Heart right ventricle (tissue), 16 donors: Measurements from ENCODE around the gene DAB2IP. TPM values are rescaled to one million over a fixed set of nuclear protein-coding genes. Genes with fewer than 3 reads are reported as not detected.

Experiments
- ATAC-seq, 8 donors: fragments of 200-7000 bp; cut with Tn5 transposase; one replicate each; pipeline ENCODE4 v1.9.1; 2020; ENCODE audit warnings: mild to moderate bottlenecking in 8 of 8, moderate library complexity in 8 of 8, moderate number of reproducible peaks in 1 of 8
- DNase-seq, 2 donors: peaks; one replicate each; pipeline ENCODE4 v3.0.0-alpha.2; 2020
- H3K27ac ChIP-seq, 10 donors: fragments of 200-600 bp; sonication (generic) in 2 of 10; one replicate each; pipeline versions ENCODE4 v1.5.0 to v1.8.0; 2020 to 2022; ENCODE audit warnings: mild to moderate bottlenecking in 3 of 10
- H3K27me3 ChIP-seq, 7 donors: fragments of 200-600 bp; one replicate each; pipeline ENCODE4 v1.8.0; 2021 to 2022; ENCODE audit warnings: mild to moderate bottlenecking in 2 of 7
- H3K36me3 ChIP-seq, 9 donors: fragments of 200-600 bp; sonication (generic) in 1 of 9; one replicate each; pipeline versions ENCODE4 v1.5.0 to v1.8.0; 2020 to 2022; ENCODE audit warnings: mild to moderate bottlenecking in 2 of 9
- H3K4me1 ChIP-seq, 9 donors: fragments of 200-600 bp; sonication (generic) in 1 of 9; one replicate each; pipeline versions ENCODE4 v1.5.0 to v1.8.0; 2020 to 2022; ENCODE audit warnings: mild to moderate bottlenecking in 4 of 9
- H3K4me3 ChIP-seq, 10 donors: fragments of 200-600 bp; sonication (generic) in 2 of 10; one replicate each; pipeline versions ENCODE4 v1.5.0 to v1.8.0; 2020 to 2022; ENCODE audit warnings: mild to moderate bottlenecking in 7 of 10, moderate library complexity in 2 of 10
- H3K9me3 ChIP-seq, 11 donors: fragments of 200-600 bp in 10 of 11; sonication (generic) in 2 of 11; one replicate each; pipeline versions ENCODE4 v1.5.0 to v1.8.0; 2013 to 2022; ENCODE audit warnings: mild to moderate bottlenecking in 2 of 11, control low read depth in 1 of 11, moderate library complexity in 1 of 11
- CTCF ChIP-seq, 9 donors: fragments of 200-600 bp; sonication (generic) in 2 of 9; IDR thresholded peaks; one replicate each; pipeline versions ENCODE4 v1.5.0 to v1.8.0; 2021 to 2022; ENCODE audit warnings: antibody characterized with exemption in 9 of 9, mild to moderate bottlenecking in 5 of 9, moderate library complexity in 1 of 9
- WGBS, 2 donors: extraction: QIAGEN DNeasy Blood & Tissue Kit; methylation state at CpG; one replicate each; pipeline ENCODE4 v1.1.7; 2013; ENCODE audit warnings: inconsistent platforms in 1 of 2; 5-methylcytosine and 5-hydroxymethylcytosine counted together
- intact Hi-C, 10 donors: fragments of 100-400 bp; cut with DNase I; formaldehyde crosslinking; loops; one replicate each; pipeline versions ENCODE4 v1.11.1 to v1.14.2; 2022
- polyA plus RNA-seq, 2 donors: library from polyadenylated mRNA; stranded (reverse); fragments of 200-250 nt; gene quantifications; one replicate each; pipeline ENCODE4 v1.2.3, GENCODE V29; 2013
- total RNA-seq, 10 donors: library from RNA; stranded (reverse); fragmentation: NEBNext Ultra II Directional in 3 of 10; extraction: Animal tissue kit (Norgen Biotek cat#: 25700) in 3 of 10; gene quantifications; one replicate each; pipeline versions ENCODE4 v1.2.1 to v1.2.4, GENCODE V29; 2021 to 2023
- donor health status: Arrhythmogenic right ventricular cardiomyopathy.
- donor health status: ischemic (EF 13 %, LVEDD 7.1; RV severe dilation, severe dysfunction).
- donor health status: healthy with polysubstance abuse.
- donor health status: DM: no; HTN: yes; CAD: no.
- donor health status: DM: no; HTN: no; CAD: no.
- donor health status: ischemic (EF 25% LVEDD 6.9; RV normal size, moderate dysfunction).
- donor health status: ischemic (EF 25% LVEDD 5.7; RV mildly dilated, moderate dysfunction).
- donor health status: healthy.
- donor health status: DM: yes; HTN: yes; CAD: no.
- donor health status: Ischemic cardiomyopathy.
- donor health status: ischemic (EF 35%, LVEDD 5.7; RV mildly dilated, moderate dysfunction).
- donor health status: nonischemic (EF 11% LVEDD 7.7; RV severe dilation, severe dysfunction).
- donor health status: DM: yes; HTN: yes; CAD: no.
- donor health status: PGD.
- donor health status: ischemic (EF 29% LVEDD 5.4; RV normal size, mild dysfunction).
- donor health status: nonischemic (EF 23%, LVEDD 6.1; RV moderate dilation, normal function).

DAB2IP gene
- total and polyA plus RNA-seq, 12 donors, result 18.1 to 71.1 (median 52.8) TPM

- Histone ChIP-seq H3K36me3 (peaks cover 0 to 4% (median 0%) of the 10 kb centered on the region in 9 donors), H3K27ac (peak overlapping the region in 6 of 10 donors; percentile 16 to 98 (median 44)), H3K4me1 (peaks cover 55 to 100% (median 94%) of the 10 kb centered on the region in 9 donors), H3K27me3 (no peaks in the 10 kb centered on the region), H3K4me3 (no peak overlapping the region), H3K9me3 (no peaks in the 10 kb centered on the region)
- no peak for TF ChIP-seq CTCF (IDR thresholded peaks at IDR 0.05)
- DNase-seq, result no peak
- 21 to 45% methylated on average over 1 of the region's 1 CpG for WGBS, 2 donors
- intact Hi-C loops, result loop anchor here in 3 of 10 donors (2.0 to 10.0 kb wide), 4 partner anchors 24 to 238 kb away; no protein-coding TSS in a partner anchor
- ATAC-seq, result no peak
Measured at GRCh38 chr9:121746866-121747265, 95.4 kb downstream of the DAB2IP start.

GRCh38 chr9:121748074-121748473 is 96.6 kb downstream of the DAB2IP start:
- Histone ChIP-seq H3K4me3 (no peak overlapping the region), H3K36me3 (peaks cover 0 to 4% (median 0%) of the 10 kb centered on the region in 9 donors), H3K4me1 (peaks cover 55 to 100% (median 94%) of the 10 kb centered on the region in 9 donors), H3K27ac (peak overlapping the region; percentile 9 to 98 (median 79)), H3K27me3 (no peaks in the 10 kb centered on the region), H3K9me3 (no peaks in the 10 kb centered on the region)
- ATAC-seq (no peak), DNase-seq (no peak)
- WGBS, 2 donors, result 33 to 43% methylated on average over 6 of the region's 6 CpGs
- intact Hi-C loops, result loop anchor here in 3 of 10 donors (10.0 kb wide), 3 partner anchors 53 to 237 kb away; no protein-coding TSS in a partner anchor
- no peak for TF ChIP-seq CTCF (IDR thresholded peaks at IDR 0.05)

GRCh38 chr9:121748727-121749423 is 97.4 kb downstream of the DAB2IP start:
- Histone ChIP-seq H3K9me3 (no peaks in the 10 kb centered on the region), H3K27me3 (no peaks in the 10 kb centered on the region), H3K36me3 (peaks cover 0 to 4% (median 0%) of the 10 kb centered on the region in 9 donors), H3K4me1 (peaks cover 62 to 100% (median 97%) of the 10 kb centered on the region in 9 donors), H3K4me3 (no peak overlapping the region), H3K27ac (peak overlapping the region; percentile 50 to 98 (median 79))
- intact Hi-C loops, result loop anchor here in 3 of 10 donors (10.0 kb wide), 3 partner anchors 54 to 236 kb away; no protein-coding TSS in a partner anchor
- peak in 5 of 9 donors; percentile 9 to 35 (median 33) for TF ChIP-seq CTCF (IDR thresholded peaks at IDR 0.05)
- DNase-seq (peak; percentile 75 to 80), ATAC-seq (peak; percentile 50 to 73 (median 63))
- 21 to 27% methylated on average over 11 of the region's 11 CpGs for WGBS, 2 donors

GRCh38 chr9:121749614-121750013 is 98.2 kb downstream of the DAB2IP start:
- no peak for DNase-seq
- 72 to 80% methylated on average over 10 of the region's 10 CpGs for WGBS, 2 donors
- no peak for ATAC-seq
- peaks cover 0 to 4% (median 0%) of the 10 kb centered on the region in 9 donors for H3K36me3 ChIP-seq
- no peak for TF ChIP-seq CTCF (IDR thresholded peaks at IDR 0.05)
- H3K27me3 ChIP-seq, result no peaks in the 10 kb centered on the region
- no peak overlapping the region for H3K4me3 ChIP-seq
- H3K9me3 ChIP-seq, result no peaks in the 10 kb centered on the region
- H3K4me1 ChIP-seq, result peaks cover 62 to 100% (median 97%) of the 10 kb centered on the region in 9 donors
- intact Hi-C loops, result loop anchor here in 4 of 10 donors (5.0 to 10.0 kb wide), 4 partner anchors 55 to 235 kb away; no protein-coding TSS in a partner anchor
- H3K27ac ChIP-seq, result peak overlapping the region; percentile 50 to 98 (median 79)
